ENCODE results near the gene ZFP91.

The ZFP91 gene

DNA sequence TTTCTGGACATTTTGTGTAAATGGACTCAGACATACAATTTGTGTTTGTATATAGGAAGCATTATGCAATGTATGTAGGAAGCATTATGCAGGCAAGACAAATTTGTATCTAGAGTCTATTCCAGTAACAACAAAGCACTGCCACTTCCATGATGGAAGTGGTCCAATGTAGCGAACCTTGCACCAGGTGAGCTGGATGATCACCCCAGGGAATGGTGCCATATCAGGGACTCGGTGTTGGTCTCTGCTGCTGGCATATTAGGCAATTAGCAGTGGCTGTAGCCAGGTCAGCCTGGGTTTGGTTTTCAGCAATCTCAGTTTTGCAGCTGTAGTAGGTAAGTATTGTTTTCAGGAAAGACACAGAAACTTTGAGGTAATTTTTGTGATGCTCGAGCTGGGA is 12.8 kb downstream of the ZFP91 start:
- DNase-seq, result no peak

DNA sequence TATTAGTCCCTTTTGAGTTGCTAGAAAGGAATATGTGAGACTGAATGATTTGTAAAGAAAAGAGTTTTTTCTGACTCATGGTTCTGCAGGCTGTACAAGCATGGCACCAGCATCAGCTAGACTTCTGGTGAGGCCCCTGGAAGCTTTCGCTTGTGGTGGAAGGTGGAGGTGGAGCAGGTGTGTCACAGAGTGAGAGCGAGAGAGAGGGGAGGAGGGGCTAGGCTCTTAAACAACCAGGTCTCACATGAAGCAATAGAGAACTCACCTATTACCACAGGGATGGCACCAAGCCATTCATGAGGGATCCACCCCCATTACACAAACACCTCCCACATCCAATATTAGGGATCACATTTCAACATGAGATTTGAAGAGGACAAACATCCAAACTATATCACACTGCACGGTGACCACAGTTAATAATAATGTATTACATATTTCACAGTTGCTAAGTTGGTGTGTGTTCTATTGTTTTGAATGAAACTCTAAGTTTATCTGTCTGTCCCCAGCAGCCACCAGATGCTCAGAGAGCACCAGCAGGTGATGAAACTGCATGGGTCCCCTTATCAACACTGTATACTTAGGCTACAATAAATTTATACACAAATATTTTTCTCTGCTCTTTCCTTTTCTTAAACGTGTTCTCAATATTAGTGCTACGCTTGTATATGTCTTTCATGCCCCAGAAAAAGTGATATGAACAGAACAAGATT is 14.1 kb downstream of the ZFP91 start:
- peak in 2 of 4 experiments; percentile 10 to 27 for DNase-seq

DNA sequence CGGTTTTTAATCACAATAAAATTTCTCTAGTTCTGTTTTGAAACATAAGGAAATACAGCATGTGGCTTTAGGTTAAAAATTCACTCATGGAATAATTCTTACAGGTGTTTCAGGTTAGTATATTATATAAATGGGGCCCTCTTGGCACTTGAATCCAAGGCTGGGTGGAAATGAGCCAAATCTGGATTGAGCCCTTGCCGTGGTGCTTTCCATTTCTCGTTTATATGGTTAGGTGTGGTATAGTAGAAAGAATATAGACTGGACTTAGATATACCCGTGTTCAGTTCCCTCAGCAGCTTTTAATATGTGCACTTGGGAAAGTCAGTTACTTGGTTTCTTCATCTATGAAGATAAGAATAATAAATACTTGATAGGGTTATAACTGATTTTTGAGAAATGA is 16.0 kb downstream of the ZFP91 start:
- DNase-seq, result no peak

DNA sequence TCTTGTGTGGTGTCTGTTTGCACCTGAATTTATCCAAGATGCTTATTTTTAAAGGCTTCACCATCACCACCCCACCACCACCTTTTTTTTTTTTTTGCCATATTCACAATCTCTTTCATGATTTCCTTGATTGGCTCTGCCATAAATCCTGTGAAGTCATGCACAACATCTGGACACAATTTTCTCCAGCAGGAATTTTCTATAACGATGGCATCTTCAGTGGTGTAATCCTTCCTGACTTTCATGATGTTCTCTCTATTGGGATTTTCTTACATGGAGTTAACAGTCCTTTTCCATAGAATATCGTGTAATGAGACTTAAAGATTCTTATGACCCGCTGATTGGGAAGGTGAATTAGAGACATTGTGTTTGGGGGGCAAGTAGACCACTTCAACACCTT is 17.8 kb downstream of the ZFP91 start:
- no peak for DNase-seq

DNA sequence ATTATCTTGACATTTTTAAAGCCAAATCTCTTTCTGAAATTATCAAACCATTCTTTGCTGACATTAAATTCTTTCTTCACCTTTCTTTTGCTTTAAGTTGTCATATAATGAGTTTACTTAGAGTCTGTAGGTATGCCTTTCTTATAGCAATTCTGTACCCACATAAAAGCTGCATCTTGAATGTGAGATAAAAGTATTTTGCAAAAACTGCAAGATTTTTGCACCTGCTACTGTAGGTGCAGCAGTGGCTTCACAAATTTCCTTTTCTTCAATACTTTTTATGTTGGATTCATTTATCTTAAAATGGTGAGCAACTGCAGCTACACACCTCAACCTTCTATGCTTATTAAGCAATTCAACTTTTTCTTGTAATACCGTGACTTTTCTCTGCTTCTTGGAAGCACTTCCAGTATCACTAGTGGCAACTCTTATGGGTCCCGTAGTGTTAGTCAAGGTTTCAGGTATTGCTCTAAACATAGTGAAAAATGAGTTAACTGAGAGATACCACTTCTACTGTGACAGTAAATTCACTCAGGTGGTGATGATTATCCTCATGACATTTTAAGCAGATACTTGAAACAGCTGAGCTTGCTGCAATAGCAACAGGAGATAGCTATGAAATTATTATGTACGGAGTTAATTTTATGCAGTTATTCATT is 18.8 kb downstream of the ZFP91 start:
- no peak for DNase-seq

DNA sequence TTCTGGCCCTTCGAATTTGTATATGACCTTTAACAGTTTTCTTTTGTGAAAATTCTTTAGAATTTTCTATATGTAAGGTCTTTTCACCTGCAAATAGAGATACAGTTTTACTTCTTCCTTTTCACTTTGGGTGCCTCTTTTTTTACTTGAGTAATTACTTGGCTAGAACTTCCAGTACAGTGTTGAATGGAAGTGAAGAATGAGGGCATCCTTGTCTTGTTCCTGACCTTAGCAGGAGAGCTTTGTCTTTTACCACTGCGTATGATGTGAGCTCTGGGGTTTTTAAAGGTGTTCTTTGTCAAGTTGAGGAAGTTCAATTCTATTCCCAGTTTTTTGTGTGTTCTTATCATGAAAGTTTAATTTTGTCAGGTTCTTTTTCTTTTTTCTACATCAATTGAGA is 21.6 kb downstream of the ZFP91 start:
- DNase-seq, result no peak

DNA sequence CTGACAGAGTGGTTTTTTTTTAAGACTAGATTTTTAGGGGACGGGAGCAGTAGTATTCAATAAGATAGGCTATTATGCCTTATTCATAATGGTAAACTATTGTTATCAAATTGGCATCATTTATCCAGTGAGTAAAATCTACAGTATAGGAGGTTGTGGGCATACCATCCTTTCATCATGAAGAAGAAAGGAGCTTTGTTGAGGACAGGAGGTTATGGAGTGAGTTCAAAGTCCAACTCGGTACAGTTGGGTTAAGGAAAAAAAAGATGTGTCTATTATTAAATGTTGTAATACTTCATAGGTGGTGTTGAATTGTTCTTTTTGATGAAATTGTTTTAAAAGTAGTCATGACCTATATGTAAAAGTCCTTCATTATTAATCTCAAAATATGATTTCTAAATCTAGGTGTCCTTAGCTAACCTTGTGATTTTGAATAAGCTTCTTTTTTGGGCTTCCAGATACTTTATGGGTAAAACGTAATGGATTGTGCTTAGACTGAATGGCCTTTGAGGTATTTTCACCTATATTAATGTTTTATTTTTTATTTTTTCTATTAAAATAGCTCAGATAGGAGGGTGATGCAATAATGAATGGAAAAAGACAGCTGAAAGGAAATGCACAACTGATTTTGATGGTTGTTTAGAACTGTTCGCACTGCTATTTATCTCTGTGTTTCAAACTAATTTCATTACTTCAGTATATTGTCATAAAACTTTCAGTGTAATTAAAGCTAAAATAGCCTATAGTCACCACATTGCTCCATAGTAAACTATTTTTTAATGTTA is 28.3 kb downstream of the ZFP91 start:
- DNase-seq, result no peak

DNA sequence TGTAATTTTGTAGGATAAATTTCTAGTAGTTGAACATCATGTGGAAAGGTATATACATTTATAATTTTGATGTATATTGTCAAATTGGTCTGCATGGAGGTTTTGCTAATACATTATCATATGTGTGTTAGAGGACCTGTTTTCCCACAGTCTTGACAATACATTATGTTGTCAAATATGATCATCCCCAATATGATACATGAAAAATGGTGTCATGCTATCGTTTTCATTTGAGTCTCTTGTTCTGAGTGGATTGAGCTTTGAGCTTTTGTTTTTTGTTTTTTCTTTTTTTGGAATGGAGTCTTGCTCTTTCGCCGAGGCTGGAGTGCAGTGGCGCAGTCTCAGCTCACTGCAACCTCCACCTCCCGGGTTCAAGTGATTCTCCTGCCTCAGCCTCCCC is 29.5 kb downstream of the ZFP91 start:
- DNase-seq, result no peak

DNA sequence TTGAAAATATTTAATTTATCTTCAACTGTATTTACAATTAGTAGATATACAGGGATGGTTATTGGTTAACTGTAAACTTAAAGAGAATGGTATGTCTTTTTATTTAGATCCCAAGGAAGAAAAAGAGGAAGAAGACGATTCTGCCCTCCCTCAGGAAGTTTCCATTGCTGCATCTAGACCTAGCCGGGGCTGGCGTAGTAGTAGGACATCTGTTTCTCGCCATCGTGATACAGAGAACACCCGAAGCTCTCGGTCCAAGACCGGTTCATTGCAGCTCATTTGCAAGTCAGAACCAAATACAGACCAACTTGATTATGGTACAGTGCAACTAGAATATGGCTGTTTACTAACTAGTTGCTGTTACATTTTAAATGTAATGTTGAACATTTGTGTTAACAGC is 30.9 kb downstream of the ZFP91 start:
- no peak for DNase-seq

DNA sequence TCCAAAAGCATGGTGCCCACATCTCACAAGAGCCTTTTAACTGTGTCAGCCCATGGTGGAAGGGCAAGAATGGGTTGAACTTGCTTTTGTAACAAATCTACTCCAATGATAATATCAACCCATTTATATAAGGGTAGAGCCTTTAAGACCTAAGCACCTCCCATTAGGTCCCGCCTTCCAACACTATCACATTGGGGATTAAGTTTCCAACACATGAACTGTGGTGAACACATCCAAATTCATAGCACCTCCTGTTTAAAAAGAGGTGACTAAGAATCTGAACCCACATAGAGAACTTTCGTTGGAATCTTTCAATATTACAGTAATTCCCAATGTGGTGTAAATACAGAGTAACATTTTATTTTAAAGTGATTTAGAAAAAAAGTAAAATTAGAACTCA is 34.4 kb downstream of the ZFP91 start:
- DNase-seq, result no peak

DNA sequence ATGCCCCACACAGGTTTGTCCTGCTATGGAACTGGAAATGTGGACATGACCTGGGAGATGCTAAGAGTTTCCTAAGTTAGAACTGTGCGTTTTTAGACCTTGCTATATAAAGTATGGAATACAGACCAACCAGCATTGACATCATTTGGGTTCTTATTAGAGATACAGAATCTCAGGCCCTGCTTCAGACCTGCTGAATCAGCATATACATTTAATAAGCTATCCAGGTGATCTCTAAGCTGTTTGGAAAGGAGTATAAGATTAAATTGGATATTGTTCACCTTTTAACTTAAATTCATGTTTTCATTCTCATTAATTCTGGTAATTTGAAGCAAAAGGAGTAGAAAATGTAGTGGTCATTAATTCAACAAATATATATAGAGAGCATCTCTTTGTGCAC is 36.7 kb downstream of the ZFP91 start:
- DNase-seq, result no peak

DNA sequence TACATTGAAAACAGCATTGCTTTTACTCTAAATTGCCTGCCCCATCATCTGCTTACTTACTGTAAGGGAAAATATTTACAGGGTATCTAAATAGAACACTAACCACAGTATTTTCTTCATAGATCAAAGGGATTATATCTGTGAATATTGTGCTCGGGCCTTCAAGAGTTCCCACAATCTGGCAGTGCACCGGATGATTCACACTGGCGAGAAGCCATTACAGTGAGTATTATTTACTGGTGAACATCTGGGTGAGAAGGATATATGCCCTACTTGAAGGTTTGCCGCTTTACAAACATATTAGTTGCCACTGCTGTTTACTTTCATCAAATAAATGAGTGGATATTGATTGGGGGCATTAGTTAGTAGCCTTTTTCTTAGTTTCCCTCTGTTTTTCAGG is 37.7 kb downstream of the ZFP91 start:
- no peak for DNase-seq

DNA sequence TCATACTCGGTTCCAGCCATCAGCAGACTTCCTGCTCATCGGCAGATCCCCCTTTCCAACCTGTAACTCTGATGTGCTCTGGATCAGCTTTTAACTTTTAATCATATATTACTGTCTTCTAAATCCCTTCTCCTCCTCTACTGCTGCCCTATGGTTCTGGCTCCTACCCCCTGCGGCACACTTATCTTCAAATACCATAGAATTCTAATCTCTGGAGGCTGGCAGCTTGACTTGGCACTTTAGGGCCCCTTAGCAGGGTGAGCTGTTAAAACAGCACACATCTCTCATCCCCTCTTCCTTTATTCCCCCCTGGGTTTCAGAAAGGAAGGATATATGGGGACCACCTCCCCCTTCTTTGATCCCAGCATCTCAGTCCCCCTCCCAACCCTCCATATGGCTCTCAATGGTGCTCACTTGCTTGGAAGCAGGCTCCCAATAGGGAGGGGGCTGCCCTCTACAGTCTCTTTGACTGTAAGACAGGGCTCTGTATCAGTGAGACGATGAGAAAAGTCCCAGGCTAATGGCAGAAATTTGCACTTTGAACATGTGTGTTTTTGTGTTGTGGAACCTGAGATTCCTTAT is 39.2 kb downstream of the ZFP91 start:
- no peak for DNase-seq

DNA sequence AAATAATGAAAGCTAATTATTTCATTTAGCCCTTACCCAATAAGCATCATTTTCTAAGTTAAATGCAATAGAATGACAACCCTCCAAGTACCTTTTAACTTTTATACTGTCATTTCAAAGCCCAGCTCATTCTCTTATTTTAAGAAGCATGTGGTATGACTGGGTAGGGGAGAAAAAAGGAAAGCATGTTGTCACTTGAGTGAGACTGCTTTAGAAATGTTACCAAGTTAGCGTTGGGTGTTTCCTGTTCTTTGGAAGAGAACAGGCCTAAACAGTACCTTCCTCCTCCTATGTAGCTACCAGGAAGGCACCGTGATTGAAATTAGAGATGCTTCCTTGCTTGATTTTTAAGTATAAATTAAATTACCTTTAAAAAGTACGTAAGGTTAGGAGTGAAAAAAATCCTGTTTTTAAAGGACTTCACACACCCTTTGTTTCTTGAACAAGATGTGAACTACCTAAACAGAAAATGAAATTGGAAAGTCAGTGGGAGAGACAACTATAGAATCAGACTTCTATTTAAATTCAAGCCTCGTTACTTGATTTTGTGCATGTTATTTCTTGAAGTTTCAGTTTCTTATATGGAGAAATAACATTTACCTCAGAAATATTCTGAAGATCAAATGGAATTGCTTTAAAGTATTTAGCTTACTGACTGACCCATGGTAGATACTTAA is 42.9 kb downstream of the ZFP91 start:
- DNase-seq, result no peak

DNA sequence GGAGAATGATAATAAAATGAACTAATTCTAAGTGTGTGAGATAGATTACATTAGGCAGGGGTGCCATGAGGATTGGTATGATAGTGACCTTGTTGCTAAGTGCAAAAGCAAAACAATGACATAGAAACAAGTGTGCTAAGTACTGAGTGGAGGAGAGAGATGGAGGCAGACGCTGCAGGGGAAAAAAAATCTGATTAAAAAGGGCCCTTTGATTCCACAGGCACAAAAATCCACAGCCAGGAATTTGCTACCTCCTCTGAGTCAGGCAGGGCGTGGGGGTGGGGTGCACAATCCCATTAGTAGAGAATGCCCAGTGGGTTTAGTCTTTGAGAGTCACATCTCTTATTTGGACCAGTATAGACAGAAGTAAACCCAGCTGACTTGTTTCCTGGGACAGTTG is 43.5 kb downstream of the ZFP91 start, which contains the start of gene CNTF:
CNTF (plus strand) TSS at position 322 of the 400 bp plus-strand sequence. CDS start 88 bp downstream, outside the sequence.
- DNase-seq, result no peak

DNA sequence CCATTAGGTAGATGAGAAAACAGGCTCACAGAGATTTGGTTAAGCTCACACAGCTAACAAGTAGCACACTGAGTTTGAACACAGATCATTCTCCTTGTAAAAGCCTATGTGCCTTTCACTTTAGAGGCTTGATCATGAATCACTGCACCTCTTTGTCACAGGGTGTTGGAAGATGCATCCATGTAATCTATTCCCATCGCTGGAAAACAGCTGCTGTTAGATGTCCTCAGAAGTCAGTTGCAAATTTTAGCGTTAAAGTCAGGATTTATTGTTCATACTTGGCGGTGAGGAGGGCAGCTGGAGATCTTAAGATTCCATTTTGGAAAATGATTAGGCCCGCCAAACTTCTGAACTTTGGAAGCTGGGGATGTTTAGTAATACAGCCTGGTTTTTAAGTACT is 46.2 kb downstream of the ZFP91 start:
- no peak for DNase-seq

DNA sequence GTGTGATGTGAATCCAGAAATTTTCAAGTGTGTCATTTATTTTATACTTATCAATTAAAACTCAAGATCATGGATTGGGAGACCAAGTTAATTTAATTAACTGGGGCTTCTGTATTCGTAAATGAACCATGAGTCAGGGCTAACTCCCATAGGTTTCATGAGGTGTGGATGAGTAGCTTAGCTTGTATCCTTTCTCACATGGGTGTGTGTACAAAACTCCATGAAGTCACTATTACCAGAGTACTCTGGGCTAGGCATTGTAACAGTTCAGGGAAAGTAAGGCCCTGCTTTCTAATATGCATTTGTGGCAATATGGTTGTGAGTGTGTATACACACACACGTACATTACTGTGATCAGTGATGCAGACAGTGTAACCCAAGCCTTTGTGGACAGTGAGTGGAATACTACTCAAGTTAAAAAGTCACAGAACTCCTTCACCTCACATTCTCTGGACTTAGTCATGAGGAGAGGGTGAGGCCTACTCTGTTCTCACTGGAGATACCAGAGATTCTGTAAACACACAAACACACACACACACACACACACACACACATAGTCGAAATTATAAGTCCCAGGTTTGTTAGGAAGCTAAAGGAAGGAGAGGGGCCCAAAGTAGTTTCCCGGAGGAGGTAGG is 47.1 kb downstream of the ZFP91 start:
- no peak for DNase-seq

DNA sequence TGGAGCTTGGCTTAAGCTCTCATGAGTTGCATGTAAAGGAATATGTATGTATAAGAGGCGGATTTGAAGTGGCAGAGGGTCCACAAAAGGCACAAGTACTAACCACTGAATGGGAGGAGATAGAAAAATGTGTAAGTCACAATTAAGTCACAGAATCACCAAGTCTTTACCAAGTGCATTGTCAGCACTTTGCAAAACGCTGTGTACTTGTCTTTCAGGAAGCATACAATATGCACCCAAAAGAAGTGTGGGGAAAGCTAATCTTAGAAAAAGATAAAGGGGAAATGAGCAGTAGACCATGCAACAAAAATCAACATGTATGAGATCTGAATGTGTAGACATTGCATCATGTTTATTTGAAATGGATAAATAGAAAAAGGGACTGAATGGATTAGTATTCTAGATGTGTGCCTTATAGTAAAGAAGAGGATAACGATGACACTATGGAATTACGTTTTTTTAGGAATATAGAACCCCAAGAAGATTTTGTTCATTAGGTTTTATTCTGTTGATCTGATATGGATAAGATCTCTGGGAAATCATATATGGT is 48.1 kb downstream of the ZFP91 start:
- no peak for DNase-seq

DNA sequence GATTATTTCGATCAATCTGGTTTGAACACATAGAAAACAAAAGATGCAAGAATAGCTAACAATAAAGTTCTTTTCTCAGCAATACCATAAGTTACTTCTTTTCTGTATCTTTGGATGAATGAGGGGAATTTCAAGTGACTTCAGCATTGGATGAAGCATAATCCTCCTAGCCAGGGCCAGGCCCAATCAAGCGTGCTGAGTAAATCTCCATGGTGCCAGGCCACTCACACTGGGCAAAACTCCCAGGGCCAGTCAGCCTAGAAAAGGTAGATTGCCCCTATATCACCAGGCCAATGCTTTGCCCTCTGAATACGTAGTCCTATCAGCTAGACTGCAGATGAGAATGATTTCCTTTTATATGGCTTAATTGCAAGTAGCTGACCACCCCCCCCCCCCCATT is 49.6 kb downstream of the ZFP91 start:
- DNase-seq, result no peak

DNA sequence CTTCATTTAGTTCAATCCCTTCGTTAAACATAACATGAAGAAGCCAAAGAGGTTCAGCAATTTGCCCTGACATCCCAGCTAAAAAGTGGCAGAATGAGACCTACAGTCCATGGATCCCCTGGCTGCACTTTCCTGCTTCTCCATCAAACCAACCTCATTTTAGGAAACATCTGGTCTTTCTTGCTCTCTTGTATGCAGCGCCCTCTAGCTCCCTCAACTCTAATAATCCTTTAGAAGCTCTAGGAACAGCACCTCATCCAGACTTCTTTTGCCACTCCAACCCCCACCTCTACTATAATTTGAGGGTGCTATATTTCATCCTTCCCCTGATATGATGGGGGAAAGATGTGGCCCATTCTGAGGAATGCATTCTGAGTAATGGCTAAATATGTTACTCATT is 51.0 kb downstream of the ZFP91 start:
- no peak for DNase-seq

DNA sequence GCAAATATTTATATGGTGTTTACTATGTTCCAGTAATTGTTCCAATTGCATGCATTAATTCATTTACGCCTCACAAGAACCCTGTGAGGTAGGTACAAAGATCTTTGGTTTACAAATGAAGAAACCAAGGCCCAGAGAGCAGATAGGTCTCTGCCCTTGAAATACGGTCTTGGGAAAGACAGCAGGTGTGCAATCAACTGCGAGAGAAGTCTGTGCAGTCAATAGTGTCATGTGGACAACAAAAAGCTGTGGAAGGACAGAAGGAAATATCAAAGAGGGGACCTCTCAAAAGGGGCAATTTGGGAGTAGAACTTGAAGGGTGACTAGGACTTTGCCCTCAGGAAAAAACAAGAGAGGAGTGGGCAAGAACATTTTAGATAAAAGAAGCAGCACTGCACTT is 52.5 kb downstream of the ZFP91 start:
- no peak for DNase-seq

DNA sequence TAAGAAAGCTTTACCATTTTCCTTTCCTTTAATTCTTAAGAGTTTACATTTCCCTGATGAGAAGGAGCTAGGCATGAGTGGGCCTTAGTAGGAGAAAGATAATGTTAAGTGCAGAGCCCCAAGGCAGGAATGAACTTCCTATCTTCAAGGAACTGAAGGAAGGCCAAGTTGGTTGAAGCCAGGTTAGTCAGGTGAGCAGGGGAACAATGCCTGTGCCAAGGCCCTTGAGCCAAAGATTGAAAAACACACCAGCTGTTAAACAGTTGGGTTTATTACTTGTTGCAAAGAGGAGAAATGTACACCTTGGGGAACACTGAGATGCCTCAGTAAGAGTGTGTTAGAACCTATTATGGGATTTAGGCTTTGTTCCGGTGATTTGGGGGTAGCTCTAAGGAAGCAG is 53.6 kb downstream of the ZFP91 start:
- DNase-seq, result no peak

All from activated CD4-positive, CD25-positive, alpha-beta regulatory T cell (primary cell).